SH-SY5Y (cell line): Measurements from ENCODE around the gene VPS9D1.

Experiments used
- GATA2 ChIP-seq: IDR thresholded peaks from 2 replicates; pipeline ENCODE4 v1.6.1; 2011; ENCODE audit warnings: mild to moderate bottlenecking, low read depth, low read length
- GATA3 ChIP-seq: IDR thresholded peaks from 2 replicates; pipeline ENCODE4 v1.6.1; 2011; ENCODE audit warnings: low read depth, mild to moderate bottlenecking, low read length, moderate library complexity

DNA sequence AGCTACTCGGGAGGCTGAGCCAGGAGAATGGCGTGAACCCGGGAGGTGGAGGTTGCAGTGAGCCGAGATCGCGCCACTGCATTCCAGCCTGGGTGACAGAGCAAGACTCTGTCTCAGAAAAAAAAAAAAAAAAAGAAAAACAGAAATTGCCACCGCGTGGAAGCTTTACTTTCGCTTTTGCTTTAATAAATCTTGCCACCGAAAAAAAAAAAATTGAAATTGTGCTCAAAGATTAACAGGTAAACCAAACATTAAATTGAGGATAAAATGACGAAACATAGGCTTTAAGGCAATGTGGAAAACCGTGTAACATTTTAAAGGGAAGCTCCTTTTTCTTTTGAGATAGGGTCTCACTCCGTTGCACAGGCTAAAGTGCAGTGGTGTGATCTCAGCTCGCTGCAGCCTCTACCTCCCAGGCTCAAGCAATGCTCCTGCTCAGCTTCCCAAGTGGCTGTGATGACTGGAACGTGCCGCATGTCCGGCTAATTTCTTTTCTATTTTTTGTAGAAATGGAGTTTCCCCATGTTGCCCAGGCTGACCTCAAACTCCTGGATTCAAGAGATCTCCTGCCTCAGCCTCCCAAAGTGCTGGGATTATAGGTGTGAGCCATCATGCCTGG, 40.7 kb upstream of the VPS9D1 start:
- TF ChIP-seq GATA3 (no peak), GATA2 (no peak)
